NCI-H345 (cell line): ENCODE results near the gene ARHGEF4.

Experiments
- DNase-seq: peaks from one replicate; lab custom pipeline; 2025; lab: John Stamatoyannopoulos, UW

ARHGEF4 gene

DNA sequence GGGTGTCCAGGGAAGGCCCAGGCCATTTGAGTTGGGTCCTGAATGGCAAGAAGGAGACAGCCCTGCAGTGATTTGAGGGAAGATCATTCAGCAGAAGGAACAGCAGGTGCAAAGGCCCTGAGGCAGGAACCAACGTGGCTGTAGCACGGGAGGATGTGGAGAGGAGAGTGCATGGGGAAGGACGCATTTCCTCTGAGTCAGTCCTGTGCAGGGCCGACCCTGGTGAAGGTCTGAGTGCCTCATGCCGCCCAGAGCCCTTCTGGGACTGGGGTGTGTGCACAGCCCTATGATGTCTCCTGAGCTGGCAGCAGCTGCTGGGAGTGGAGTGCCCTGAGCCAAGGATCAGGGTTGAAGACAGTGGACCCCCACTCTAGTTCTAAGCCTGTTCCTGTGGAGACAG, 17.9 kb upstream of the ARHGEF4 start:
- no peak for DNase-seq

DNA sequence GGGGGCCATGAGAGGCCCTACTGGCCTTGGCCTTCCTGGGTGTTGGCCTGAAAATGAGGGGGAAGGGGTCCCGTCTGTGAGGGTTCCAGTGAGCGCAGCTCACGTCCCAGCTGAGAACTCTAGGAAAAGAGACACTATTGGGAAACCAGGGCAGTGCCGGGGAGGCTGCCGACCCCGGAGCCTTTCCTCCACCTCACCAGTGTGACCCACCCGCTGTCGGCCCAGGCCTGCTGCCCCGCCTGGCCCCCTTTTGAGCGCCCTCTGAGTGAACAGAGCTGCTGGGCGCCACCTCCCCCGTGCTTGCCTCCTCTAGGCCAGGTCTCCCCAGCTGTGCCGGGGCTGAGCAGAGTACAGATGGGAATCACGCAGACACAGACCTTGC, 17.5 kb upstream of the ARHGEF4 start:
- DNase-seq: no peak

DNA sequence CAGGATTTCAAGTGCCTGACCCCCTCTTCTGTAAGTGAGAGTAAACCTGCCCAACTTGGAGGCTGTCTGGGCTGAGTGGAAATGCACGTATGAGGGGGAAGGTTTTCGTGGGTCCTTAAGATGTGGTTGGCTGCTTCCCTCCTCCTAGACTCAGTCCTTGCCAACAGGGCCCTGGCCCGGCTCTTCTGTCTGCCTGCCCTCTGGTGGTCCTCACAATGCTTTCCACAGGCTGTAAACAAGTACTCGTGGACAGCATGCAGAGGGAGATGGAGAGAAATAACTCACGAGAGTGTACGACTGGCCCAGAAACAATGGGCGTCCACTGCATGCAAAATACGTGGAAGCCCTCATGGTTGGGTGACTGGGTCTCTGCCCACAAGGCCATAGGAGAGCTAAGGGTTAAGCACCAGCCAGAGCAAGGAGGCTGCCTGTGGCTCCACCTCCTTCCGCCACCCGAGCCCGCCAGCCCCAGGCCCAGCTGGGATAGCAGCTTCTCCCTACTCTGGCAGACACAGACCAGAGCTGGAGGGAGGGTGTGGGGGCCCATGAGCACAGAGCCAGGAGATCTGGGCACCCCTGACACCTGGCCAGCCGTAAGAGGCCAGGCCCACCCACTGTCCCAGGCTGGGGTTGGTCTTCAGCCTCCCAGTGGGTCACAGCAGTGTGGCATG, 17.0 kb upstream of the ARHGEF4 start:
- no peak for DNase-seq

DNA sequence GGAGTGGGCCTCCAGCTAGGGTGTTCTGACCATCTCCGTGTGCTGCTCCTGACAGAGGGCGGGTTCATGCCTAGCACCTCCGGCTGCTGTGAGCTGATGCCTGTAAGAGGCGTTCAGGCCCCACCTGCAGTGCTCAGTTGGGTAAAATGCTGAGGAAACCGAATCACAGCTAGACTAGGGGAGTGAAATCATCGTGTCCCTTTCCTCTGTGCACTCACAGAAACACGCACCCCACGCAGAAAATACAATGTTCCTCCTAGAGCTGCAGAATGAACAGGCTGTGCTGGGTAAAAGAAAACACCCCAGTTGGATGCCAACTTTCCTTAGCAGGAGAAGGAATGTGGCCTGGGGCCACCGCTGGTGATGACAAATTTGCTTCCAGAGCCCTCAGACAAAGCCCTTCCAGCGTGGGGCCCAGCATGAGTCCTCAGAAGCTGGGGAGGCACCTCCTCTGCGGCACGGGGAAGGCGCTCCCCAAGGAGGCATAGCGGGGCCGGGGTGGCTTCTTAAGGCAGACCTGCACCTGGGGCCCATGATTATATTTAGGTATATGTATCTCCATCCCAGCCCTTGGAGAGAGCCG, 16.3 kb upstream of the ARHGEF4 start:
- no peak for DNase-seq

DNA sequence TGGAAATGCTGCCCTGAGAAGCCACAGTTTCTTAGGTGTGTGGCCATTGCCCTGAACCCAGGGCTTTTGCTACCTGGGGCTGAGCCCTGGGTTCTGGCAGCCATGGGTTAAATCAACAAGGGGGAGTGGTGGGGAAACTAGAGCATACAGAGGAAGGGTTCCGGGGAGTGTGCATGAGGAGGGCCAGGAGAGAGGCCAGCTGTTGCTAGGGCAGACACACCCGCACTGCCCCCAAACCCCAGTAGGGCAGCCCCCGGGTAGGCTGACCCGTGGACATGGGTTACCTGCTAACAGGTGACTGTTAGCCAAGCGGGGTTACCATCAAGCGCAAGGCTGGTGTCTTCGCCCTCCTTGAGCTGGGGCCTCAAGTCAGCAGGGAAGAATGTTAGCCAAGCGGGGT, 14.8 kb upstream of the ARHGEF4 start:
- DNase-seq: no peak

DNA sequence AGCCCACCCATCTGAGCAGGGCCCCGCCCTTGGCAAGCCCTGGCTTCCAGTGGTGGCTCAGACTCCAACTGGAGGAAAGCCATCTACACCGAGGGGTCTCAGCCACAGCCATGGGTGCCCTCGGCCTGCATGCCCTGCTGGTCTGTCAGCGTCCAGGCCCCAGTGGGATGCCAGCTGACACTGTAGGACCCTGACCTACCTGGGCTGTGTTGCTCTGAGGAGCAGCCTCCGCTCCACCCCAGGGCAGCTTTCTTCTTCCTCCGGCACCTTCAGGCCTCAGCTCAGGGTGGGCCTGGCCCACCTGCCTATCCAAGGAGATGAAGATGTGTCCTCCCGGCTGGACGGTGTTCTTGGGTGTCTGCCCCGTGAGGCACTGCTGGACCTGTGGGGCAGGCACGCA, 13.9 kb upstream of the ARHGEF4 start:
- DNase-seq: no peak

DNA sequence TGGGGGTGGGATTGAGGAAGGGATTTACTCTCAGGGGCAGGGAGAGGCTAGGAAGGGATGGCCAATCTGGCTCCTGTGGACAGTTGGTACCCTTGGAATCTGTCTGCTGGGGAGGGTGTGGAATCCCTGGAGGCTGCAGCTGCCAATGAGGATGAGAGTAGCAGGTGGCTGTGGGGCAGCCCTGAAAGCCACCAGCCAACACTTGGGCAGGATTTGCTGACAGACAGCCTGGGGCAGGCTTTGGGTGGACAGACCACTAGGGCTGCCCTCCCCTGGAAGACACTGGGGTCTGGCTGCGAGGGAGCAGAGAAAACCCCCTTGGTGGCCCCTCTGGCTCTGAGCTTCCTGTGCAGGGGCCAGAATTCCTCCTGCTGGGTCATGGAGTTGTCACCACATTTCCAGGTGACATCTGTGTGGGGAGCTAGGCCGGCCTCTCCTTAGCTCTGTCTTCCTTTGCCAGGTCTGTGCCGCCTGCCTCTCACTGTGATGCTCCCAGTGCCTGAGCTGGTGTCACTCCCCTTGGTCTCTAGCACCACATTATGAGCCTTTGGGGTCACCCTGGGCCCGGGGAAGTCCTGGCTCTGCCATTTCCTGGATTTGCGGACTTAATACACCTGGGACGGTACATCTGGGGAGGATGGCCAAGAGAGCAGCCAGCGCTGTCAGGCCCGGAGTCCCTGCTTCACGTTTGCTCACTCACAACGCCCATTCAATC, 13.4 kb upstream of the ARHGEF4 start:
- no peak for DNase-seq

DNA sequence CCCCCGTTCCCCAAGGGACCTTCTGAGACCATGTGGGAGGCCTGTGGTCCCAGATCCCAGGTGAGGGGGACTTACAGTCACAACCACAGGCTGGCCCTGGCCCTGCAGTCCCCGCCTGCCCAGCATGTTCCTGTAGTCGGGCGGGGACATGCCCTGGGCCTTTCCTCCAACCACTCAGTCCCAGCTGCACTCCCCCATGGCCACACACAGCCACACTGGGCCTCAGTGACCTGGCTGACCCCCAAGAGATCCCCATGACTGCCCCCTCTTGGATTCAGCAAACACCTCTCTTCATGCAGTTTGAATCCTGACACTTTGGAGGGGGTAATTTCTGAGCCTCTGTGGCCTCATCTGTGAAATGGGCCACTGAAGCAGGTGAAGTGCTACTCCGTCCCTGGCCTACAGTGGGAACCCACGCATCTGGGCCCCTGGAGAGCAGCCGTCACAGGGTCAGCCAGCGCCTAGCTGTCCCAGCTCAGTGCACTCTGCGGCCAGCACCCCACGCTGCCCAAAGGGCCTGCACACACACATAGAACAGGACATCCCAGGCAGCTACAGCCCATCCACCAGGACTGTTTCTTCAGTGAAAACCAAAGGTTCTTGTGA, 12.7 kb upstream of the ARHGEF4 start:
- DNase-seq: no peak

DNA sequence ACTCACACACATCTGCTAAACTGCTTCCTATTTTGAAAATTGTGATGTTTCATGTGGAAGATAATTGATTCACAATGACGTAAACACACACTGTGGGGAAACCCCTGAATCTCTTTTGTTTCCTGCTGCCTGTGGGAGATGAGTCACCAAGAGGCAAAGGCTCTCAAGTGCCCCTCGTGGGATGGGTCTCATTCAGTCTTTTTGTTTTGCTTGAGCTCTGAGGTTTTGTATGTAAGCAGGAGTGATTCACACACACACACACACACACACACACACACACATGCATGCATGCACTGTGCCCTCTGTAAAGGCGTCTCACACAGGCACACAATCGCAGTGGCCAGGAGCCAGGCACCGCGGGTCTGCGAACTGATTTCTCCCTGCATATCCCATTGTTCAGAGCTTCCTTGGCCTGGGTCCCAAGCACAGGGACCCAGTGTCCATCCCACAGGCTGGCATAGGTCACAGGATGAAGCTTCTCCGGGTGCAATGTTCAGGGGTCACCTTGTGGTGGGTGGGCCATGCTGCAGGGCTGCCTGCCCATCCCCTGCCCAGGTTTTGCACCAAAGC, 12.1 kb upstream of the ARHGEF4 start:
- peak; percentile 86 for DNase-seq

DNA sequence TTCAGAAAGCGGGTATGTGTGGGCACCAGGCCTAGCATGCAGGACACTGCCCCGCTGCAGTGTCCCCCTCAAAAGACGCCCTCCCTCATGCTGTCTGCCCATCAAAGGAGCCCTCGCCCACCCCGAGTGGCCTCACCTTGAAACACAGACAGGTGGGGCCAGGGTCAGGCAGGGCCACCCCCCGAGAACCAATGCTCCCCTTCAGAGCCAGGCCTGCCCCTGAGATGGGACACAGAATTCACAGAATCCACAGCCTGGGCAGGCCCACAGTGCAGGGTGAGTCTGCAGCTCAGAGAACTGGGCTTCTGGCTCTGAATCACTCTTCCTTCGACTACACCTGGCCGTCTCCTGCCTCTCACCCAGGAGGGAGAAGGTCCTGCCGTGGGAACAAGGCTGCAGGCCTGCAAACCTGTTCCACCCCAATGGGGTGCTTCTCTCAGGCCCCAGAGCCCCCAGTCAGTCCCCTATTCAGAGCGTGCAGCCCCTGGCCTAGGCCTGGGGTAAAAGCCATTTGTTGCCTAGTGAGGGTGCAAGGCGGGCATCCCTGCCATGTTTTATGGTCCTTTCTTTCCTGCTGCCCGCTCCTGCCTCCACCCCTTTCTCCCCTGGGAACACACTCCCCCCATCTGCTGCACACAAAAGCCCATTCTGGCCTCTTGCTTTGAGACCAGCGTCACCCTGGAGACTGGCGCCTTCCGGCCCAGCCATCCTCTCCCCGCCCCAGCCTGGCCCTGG, 11.3 kb upstream of the ARHGEF4 start:
- no peak for DNase-seq

DNA sequence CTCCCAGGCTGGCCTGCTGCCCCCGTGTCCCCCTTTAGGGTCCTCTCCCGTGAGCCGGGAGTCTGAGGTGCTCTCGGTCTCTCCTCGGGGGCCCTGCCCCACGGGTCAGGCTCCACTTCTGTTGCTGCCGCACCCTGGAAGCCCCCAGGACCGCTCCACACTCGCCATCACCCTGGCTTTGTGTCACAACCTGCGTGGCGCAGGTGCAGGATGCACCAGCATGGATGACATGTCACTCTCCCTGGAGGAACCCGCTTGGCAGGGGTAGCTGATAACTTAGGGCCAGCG, 10.8 kb upstream of the ARHGEF4 start:
- no peak for DNase-seq

DNA sequence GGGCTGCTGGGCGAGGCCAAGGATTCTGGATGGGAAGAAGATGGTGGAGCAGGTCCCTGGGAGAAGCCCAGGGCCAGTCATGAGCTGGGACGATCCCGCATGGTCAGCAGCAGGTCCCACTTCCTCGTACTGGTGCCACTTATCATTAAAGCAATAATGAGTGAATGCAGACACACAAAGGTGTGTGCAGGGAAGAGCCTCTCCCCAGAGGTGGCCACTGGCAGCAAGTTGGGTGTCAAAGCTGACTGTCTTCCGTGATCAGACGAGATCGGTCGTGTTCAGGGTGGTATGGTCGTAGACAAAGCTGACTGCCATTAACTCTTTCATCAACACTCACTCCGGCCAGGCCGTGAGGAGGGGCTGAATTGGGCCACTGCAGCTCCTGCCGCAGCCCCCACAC, 10.3 kb upstream of the ARHGEF4 start:
- DNase-seq: no peak

DNA sequence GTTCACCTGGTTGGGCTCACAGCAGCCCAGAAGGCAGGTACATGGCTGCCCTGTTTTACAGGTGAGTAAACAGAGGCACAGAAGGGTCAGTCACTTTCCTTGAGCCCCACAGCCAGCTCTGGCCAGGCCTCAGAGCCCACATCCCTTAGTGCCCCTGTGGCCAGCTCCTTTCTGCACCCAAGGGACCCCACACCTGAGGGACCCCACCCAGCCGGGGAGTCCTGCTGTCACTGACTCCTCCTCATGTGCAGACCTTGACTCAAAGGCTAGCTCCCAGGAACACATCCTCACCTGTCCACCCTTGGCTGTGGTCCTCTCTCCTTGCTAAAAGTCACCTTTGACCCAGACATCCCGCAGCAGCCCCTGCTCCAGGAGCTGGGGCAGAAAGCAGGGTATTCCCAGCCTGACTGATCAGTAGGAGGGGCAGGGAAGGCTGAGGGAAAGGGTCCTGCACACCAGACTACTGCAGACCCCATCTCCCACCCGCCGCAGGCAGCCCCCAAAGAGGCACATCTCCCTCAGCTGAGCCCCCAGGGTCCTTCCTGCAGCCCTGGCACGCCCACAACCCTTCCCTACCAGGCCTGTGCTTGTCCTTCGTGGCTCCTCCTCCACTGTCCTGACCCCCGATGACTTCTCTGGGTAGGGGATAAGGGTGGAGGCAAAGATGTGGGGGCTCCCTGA, 9.8 kb upstream of the ARHGEF4 start:
- DNase-seq: no peak

DNA sequence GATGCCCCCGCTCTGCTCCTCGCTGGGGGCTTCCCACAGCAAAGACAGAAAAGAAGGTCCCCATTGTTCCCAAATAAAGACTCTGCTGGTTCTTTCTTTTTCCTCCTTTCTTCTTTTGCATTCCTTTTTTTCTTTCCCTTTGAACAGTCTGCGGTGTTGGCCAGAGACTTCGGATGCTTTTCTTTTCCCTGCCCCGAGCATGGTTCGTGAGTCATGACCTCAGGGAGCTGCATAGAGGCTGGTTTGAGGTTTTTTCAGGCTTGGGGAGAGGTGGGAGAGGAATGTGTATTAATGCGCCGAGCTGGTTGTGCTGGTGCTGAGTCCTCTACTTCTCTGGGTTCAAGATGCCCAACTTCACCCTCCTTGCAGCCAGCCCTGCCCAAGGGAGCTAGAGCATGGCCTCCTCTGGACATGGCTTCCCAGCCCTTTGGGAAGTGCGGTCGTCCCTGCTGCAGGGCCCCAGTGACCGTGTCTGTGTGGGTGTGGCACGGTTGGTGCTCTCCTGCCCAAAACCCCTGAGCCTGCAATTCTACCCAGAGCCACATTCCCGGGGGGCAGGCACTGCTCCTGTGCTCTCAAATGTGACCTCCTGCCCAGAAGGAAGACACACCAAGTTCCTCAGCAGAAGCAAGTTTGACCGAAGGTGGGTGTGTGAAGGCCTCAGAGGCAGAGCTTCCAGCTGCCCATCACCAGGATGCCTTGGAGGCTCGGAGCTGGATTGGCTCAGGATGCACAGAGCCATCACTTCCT, 9.0 kb upstream of the ARHGEF4 start:
- DNase-seq: no peak

DNA sequence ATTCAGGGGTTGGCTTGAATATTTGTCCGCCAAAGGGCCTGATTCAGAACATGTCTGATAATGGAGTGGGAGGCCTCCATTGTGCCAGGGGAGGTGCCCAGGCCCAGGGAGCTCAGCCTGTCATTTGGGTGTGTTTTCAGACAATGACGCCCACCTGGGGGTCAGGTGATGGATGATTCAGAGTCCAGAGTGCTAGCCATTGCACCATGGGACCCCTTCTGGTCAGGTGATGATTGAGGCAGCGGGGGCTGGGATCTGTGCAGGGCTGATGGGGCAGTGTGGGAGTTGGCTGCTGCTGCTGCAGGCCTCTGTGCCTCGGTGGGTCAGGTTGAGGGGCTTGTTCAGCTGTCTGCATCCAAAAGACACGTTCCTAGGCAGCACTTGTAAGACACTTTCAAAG, 8.3 kb upstream of the ARHGEF4 start:
- DNase-seq: no peak

DNA sequence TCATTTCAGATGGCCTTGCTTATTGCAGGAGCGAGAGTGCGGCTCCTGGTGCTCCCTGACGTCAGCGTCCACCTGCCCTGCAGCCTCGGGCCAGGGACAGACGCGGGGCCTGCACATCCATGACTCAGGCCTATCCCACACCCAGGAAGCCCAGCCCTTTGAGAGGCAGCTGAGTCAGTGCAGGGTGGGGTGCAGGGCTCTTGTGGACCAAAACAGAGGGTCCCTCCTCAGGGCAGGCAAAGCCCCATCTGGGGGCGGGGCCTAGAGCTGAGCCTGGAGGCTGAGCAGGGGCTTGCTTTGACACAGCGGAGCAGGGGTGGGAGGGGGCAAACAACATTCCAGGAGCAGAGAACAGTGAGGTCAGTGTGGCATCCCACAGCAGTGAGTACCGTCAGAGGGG, 7.7 kb upstream of the ARHGEF4 start:
- no peak for DNase-seq

DNA sequence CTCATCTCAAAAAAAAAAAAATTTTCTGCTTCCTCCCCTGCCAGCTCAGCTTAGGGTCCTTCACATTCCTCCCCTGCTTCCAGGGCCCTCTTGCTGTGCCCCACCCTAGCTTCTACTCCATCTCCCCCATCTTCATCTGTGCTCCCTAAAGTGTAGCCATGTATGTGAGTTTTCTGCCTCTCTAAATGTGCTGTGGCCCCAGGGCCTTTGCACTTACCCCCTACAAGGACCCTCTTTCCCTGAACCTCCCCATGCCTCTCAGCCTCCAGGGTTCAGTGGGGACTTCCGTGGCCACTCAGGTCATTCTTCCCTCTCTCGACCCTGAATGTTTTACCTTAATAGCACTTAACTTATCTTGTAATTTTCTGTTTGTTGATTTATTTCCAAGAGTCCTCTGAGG, 6.2 kb upstream of the ARHGEF4 start:
- DNase-seq: no peak

DNA sequence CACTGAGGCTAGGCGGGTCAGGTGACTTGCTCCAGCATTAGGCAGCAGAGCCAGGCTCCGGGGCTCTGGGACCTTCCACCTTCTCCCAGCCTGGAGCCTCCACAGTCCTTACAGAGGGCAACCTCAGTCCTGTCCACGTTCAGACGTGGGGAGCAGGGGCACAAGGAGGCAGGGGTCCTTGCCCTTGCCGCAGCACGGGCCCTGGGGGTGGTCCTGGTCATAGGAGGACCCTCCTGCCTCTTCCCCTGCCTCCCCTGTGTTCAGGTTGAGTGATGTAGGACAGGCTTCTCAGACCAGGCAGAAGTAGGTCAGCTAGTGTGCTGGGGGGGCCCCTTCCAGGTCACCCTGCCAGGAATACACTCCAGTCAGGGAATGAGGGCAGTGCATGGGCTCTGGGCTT, 5.4 kb upstream of the ARHGEF4 start:
- no peak for DNase-seq

DNA sequence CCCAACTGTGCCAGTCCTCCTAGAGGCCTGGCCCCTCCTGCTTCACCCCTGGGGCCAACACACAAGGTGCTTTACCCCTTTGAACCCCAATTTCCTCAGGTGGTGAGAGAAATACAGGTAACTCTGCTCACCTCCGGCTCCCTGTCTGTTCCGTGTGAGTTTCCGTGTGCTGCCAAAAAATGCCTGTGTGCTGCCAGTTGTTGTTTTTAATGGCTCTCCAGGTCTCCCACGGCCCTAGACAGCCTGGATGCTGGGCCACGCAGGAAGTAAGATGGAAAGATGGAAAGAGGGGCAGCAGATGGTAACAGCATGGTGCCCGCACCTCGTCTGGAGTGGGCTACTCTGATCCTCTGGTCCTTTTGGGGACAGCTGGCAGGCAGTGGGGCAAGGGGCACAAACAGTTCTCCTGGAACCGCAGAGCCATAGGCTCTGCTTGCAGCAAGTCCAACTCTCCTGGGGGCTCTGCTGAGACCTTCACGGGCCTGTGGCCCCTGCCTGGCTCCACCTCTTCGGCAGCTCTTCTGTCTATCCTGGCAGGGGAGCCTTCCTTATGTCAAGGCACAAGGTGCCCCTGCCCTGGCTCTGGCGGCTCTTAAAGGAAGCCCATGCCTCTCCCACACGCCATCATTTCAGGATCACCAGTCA, 4.3 kb upstream of the ARHGEF4 start:
- DNase-seq: no peak

DNA sequence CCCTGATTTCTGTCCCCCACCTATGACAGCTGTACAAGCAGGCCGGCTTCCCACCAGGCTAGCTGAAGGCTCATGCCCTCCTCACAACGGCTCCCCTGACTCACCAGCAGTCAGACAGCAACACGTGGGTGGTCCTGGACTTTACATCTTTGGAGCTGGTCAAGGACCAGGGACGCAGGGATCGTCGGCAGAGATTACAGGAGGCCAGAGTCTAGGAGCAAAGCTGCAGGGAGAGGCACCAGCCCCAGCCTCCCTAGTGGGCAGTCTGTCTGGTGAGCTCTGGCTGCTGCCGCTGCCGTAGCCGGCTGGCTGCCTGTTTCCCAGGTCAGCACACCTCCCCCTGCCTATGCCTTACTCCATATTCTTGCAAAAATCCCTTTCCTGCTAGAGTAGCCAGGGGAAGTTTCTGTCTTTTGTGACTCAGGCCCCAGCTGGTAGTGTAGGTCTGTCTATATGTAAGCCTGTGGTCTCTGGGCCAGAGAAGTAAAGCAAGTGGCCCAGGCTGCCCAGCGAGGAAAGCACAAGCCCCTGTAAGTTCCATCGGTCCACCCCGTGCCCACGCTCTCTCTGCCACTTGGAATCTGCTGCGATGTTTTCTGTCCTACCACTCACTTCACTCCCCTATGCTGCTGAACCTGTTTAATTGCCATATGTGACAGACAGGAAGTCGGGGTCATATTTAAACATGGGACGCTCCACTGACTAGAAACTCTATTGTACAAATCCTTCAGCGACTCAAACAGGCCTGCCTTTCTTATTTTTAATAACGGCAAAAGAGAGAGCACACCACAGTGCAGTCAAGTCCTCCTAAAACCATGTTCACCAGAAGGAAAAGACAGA, 2.4 kb upstream of the ARHGEF4 start:
- DNase-seq: no peak
